OCI-LY1 (cell line): ENCODE measurements around the gene MARK2.

Source experiments
- EZH2 ChIP-seq: fragments of 200-600 bp; sonication (generic), shearing (Covaris generic); IDR thresholded peaks from 2 replicates; pipeline ENCODE4 v1.8.0; 2017; ENCODE audit warnings: borderline replicate concordance, mixed run types, mild to moderate bottlenecking, antibody characterized with exemption, low read length, moderate library complexity, mixed read lengths
- TF ChIP-seq, protein P1 (sequence below): fragments of 200-600 bp; sonication (generic), shearing (Covaris generic); IDR thresholded peaks from 2 replicates; pipeline ENCODE4 v1.5.1; 2017; ENCODE audit warnings: mild to moderate bottlenecking, antibody characterized with exemption, low read length, moderate library complexity, mixed read lengths

GRCh38 chr11:63915961-63916836, 77.3 kb downstream of the MARK2 start:
- TF ChIP-seq, protein P1, sequence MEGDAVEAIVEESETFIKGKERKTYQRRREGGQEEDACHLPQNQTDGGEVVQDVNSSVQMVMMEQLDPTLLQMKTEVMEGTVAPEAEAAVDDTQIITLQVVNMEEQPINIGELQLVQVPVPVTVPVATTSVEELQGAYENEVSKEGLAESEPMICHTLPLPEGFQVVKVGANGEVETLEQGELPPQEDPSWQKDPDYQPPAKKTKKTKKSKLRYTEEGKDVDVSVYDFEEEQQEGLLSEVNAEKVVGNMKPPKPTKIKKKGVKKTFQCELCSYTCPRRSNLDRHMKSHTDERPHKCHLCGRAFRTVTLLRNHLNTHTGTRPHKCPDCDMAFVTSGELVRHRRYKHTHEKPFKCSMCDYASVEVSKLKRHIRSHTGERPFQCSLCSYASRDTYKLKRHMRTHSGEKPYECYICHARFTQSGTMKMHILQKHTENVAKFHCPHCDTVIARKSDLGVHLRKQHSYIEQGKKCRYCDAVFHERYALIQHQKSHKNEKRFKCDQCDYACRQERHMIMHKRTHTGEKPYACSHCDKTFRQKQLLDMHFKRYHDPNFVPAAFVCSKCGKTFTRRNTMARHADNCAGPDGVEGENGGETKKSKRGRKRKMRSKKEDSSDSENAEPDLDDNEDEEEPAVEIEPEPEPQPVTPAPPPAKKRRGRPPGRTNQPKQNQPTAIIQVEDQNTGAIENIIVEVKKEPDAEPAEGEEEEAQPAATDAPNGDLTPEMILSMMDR: peak; percentile 82
- TF ChIP-seq EZH2: no peak
